Tongue (tissue), 2 donors: ENCODE data around the gene MAP6D1. TPM values are rescaled to one million over a fixed set of nuclear protein-coding genes. Genes with fewer than 3 reads are reported as not detected.

Experiments
- DNase-seq: peaks from one replicate; pipeline ENCODE4 v3.0.0-alpha.2; 2015
- total RNA-seq: library from RNA; depleted of rRNA; stranded (reverse); fragments of >200 nt; gene quantifications from one replicate; pipeline ENCODE4 v1.2.3, GENCODE V29; 2014

MAP6D1 gene
- total RNA-seq, 1 donor from 2014 or later = 27.5 TPM

- DNase-seq = peak; percentile 48
Measured at GRCh38 chr3:183823963-183824362, 1.4 kb downstream of the MAP6D1 start.

- DNase-seq = no peak
Measured at GRCh38 chr3:183822631-183823030, 2.7 kb downstream of the MAP6D1 start.

GRCh38 chr3:183819831-183820230 lies 5.5 kb downstream of the MAP6D1 start:
- DNase-seq = no peak

- no peak for DNase-seq
Measured at GRCh38 chr3:183818706-183819624, 6.4 kb downstream of the MAP6D1 start.

- DNase-seq = no peak
Measured at GRCh38 chr3:183818041-183818620, 7.2 kb downstream of the MAP6D1 start.

- DNase-seq = no peak
Measured at GRCh38 chr3:183817639-183818038, 7.7 kb downstream of the MAP6D1 start.

GRCh38 chr3:183816681-183817510 lies 8.5 kb downstream of the MAP6D1 start:
- no peak for DNase-seq

- DNase-seq = no peak
Measured at GRCh38 chr3:183815951-183816475, 9.4 kb downstream of the MAP6D1 start.

GRCh38 chr3:183815563-183815940 lies 9.8 kb downstream of the MAP6D1 start:
- DNase-seq = no peak

- no peak for DNase-seq
Measured at GRCh38 chr3:183814240-183814639, 11.1 kb downstream of the MAP6D1 start.

GRCh38 chr3:183812761-183813445 lies 12.5 kb downstream of the MAP6D1 start:
- DNase-seq = no peak

- no peak for DNase-seq
Measured at GRCh38 chr3:183811638-183812037, 13.7 kb downstream of the MAP6D1 start.

GRCh38 chr3:183810643-183811594 lies 14.5 kb downstream of the MAP6D1 start:
- no peak for DNase-seq

GRCh38 chr3:183809270-183809669 lies 16.1 kb downstream of the MAP6D1 start:
- no peak for DNase-seq

GRCh38 chr3:183808355-183808754 lies 17.0 kb downstream of the MAP6D1 start:
- DNase-seq = peak; percentile 44

- no peak for DNase-seq
Measured at GRCh38 chr3:183807881-183808280, 17.5 kb downstream of the MAP6D1 start.

- DNase-seq = no peak
Measured at GRCh38 chr3:183807209-183807728, 18.1 kb downstream of the MAP6D1 start.

- peak; percentile 79 for DNase-seq
Measured at GRCh38 chr3:183802989-183803388, 22.4 kb downstream of the MAP6D1 start.

GRCh38 chr3:183801601-183802000 lies 23.8 kb downstream of the MAP6D1 start:
- DNase-seq = no peak

- peak; percentile 86 for DNase-seq
Measured at GRCh38 chr3:183800243-183800863, 25.0 kb downstream of the MAP6D1 start.
